Activated T-cell treated with anti-CD3 and anti-CD28 coated beads for 1 hour (primary cell): ENCODE data around the gene SYT8.

ENCODE experiments used
- DNase-seq: peaks from one replicate; pipeline ENCODE4 v3.0.0-alpha.2; 2020; ENCODE audit warnings: low read depth

Gene SYT8

DNA sequence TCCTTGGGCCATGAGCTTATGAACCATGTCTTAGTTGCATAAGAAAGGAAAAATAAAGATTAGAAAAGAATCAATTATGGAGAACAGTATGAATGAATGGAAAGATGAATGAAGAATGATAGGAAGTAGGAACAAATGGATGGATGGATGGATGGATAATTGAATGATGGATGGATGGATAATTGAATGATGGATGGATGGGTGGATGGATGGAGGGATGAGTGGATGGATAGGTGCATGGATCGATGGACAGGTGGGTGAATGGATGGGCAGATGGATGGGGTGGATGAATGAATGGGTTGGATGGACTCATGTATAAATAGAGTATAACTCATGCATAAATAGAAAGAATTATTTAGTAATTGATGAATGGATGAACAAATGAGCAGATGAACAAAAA is 25.3 kb downstream of the SYT8 start:
- no peak for DNase-seq

GRCh38 chr11:1861435-1862411 is 26.9 kb downstream of the SYT8 start:
- DNase-seq: no peak

DNA sequence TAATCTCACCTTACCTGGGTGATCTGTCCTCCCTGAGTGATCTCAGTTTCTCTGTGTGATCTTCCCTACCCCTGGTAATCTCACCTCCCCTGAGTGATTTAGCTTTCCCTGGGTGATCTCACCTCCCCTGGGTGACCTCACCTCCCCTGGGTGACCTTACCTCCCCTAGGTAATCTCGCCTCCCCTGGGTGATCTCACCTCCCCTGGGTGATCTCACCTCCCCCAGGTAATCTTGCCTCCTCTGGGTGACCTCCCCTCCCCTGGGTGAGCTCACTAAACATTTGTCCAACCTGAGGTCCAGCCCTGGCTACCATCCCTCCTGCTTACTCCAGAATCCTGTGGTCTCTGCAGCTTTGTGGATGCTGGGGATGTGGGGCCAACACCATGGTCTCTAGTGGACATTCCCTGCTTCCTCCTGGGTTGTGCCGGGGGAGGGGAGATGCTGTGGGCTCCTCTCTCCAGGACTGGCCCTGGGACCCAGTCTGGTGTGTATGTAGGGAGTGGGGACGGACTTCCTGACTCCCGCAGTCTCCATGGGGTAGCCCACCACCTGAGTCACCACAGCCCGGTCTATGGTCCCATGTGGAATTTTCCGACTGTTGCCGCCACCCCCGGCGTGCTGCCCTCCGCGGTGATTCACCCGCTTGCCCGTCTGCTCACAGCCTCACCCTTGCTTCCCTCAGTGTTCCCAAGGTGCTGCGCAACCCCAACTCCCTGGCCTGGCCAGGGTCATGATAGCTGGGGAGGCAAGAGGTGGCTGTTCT is 28.0 kb downstream of the SYT8 start:
- DNase-seq: no peak

DNA sequence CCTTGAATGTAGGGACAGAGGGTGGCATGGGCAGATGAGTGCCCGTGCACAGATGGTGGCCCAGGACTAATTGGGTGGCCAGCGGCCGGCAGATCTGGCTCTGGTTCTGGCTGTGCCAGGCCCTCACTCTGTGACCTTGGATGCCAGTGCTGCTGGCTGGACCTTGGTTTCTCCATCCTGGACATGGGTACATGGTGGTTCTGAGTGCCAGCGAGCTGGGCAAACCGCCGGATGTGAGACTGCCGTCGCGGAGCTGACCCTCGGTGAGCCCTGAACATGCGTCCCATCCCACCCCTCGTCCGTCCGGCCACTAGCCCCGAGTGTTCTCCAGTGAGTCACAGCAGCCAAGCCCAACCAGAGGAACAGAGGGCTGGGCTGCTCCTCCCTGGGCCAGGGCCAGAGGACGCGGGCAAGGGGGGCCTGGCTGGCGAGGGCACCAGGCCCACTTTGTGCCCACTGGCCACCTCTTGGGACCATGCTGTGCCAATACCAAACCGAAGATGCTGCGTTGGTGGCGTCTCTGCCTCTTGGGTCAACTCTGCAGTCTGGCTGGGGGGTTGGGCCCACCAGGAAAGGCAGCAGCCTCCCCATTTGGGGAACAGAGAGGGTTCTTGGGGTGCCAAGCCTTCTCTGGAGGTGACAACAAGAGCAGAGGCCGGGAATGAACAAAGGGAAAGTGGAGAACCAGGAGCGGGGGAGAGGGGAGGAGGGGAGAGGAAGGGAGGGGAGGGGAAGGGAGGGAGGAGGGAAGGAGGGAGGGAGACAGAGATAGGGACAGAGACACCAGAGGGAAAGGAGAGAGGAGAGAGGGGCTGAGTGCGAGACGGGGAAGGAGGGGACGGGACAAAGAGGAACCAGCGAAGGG is 28.8 kb downstream of the SYT8 start:
- no peak for DNase-seq

- DNase-seq: no peak
Measured at GRCh38 chr11:1864231-1864630, 29.4 kb downstream of the SYT8 start.

DNA sequence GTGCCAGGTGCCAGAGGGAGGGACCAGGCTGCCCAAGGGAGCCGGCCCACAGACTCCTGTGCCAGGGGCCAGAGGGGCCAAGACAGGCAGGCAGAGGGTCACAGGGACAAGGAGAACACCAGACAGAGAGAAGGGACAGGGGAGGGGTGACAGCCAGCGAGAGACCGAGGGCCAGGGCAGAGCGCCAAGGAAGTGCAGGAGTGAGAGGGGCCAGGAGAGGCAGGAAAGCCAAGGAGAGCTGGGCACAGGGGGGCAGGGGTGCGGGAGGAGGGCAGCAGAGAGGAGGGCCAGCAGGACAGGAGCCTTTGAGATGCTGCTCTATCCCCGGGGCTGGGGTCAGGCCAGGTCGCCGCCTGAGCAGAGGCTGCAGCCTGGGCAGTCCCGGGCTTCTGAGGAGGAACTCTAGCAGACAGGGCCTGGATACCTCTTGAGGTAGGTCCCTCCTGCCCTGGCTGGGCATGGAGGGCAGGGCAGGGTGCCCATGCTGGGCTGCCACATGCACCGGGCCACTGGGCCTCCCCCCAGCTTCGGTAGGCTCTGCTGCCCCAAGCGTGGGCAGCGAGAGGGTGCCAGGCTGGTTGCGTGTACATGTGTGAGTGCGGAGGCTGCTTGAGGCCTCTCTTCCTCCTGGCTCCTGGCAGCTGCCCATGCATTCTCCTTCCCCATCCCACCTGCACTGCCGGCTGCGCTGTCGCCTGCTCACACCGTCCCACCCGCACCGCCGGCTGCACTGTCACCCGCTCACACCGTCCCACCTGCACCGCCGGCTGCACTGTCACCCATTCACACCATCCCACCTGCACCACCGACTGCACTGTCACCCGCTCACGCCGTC is 30.3 kb downstream of the SYT8 start:
- no peak for DNase-seq

- no peak for DNase-seq
Measured at GRCh38 chr11:1866226-1866625, 31.4 kb downstream of the SYT8 start.

- DNase-seq: no peak
Measured at GRCh38 chr11:1866776-1867175, 32.0 kb downstream of the SYT8 start.

DNA sequence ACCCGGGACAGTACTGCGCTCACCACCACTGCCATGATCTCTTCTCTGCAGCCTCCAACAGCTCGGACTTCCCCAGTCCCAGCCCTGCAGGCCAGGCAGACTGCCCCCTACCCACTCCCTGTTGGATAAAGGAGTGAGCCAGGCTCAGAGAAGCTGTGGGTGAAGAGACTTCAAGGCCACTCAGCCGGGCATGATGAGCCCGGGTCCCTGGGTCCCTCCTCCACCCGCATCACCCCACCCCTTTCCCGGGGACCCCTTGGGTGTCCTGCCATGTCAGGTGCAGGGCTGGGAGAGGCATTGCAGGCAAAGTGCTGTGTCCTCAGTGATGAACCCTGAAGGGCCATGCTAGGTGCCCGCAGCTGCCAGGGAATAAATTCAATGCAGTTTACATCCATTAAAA is 32.6 kb downstream of the SYT8 start:
- no peak for DNase-seq

DNA sequence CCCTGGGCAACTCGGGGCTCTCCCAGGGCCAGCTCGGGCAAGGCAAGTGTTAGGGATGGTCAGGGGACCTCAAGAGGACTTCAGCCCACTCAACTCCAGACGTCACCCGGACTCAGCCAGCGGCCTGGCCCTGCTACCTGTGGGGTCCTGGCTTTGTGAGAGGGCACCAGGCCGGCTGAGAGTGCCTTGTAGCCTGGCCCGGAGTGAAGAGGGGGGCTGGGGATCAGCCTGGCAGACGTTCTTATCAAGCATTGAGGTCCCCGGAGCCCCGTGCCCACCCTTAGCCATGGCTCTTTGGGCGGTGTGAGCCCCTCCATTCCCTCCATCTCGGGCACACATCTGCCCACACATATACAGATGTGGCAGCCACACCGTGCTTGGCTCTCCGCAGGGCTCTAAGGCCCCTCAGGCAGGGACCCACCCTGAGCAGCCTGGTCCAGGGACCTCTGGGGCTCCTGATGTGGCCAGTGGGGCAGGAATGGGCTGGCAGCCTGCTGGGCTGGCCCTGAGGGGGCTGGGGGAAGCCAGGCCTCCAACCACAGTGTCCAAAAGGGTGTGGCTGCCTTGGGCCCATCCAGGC is 33.4 kb downstream of the SYT8 start:
- no peak for DNase-seq

GRCh38 chr11:1868636-1869291 is 34.0 kb downstream of the SYT8 start:
- no peak for DNase-seq

GRCh38 chr11:1869427-1870325 is 34.9 kb downstream of the SYT8 start:
- DNase-seq: no peak

- no peak for DNase-seq
Measured at GRCh38 chr11:1870326-1870696, 35.5 kb downstream of the SYT8 start.

DNA sequence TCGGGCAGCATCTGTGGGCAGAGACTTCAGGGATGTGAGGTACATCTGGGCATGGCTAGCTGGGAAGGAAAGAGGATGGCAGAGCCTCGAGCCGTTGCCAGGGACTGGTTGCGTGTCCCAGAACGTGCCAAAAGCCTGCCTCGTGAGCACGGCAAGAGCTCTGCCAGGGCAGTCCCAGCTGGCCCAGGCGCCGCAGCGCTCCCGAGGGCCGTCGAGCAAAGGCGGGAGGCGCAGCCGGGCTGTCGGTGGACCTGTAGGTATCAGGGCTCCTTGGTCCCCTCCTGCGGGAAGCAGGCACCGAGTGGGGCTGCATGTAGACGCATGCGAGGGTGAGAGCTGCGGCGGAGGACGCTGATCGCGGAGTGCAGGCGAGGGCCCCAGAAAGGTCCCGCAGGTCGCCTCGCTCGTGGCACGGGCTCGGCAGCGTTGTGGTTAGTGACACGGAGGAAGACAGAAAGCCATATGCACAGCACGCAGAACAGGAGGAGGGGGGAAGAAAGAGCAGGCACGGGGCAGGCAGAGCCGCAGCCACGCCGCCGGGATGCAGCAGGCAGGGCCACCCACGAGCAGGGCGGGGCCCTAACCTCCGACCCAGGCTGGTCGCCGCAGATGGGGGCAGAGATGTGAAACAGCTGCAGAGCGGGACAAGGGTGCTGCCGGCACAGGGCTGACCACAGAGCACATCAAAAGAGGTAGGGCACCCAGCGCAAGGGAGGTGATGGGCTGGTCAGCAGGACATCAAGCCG is 36.1 kb downstream of the SYT8 start:
- no peak for DNase-seq

GRCh38 chr11:1871531-1871930 is 36.7 kb downstream of the SYT8 start:
- DNase-seq: no peak

GRCh38 chr11:1872267-1872985 is 37.6 kb downstream of the SYT8 start:
- DNase-seq: no peak

DNA sequence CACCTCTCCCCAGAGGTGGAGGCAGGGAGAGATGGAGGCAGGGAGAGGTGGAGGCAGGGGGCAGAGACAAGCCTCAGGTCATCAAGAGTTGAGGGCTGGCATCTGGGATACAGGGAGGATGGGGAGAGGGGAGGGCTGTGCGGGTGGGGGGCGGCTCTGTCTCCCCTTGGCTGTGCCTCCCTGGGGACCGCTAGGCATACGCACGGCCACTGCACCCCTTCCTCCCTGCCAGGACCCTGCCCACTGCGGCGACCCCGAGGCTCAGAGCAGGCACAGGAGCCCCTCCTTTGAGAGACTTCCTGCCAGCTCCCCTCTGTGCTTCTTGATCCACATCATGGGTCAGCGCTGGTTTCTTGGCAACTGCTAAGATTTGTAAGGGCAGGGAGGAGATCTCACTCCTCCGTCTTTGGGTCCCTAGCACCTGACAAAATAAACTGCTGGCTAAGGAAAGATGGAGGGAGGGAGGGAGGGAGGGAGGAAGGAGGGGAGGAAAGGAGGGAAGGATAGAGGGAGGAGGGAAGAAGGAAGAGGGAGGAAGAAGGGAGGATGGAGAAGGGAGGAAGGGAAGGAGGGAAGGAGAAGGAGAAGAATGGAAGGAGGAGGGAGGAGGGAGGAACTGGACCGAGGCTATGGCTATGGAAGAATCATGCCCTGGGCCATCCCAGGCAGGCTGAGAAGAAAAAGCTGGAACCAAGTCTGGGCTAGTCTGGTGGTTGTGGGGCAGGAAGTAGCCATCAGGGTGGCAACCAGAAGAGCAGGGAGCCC is 38.4 kb downstream of the SYT8 start:
- no peak for DNase-seq
